ENCODE data around the gene TMEM51.

- TF ChIP-seq, protein P1, sequence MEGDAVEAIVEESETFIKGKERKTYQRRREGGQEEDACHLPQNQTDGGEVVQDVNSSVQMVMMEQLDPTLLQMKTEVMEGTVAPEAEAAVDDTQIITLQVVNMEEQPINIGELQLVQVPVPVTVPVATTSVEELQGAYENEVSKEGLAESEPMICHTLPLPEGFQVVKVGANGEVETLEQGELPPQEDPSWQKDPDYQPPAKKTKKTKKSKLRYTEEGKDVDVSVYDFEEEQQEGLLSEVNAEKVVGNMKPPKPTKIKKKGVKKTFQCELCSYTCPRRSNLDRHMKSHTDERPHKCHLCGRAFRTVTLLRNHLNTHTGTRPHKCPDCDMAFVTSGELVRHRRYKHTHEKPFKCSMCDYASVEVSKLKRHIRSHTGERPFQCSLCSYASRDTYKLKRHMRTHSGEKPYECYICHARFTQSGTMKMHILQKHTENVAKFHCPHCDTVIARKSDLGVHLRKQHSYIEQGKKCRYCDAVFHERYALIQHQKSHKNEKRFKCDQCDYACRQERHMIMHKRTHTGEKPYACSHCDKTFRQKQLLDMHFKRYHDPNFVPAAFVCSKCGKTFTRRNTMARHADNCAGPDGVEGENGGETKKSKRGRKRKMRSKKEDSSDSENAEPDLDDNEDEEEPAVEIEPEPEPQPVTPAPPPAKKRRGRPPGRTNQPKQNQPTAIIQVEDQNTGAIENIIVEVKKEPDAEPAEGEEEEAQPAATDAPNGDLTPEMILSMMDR (IDR thresholded peaks at IDR 0.05), result no peak
- TF ChIP-seq EP300 (IDR thresholded peaks at IDR 0.05) (no peak), POLR2A (IDR thresholded peaks at IDR 0.05) (no peak)
Observed at GRCh38 chr1:15116966-15117365, 36.6 kb upstream of the TMEM51 start.

Data from tibial nerve (tissue), 4 donors.